Endothelial cell of umbilical vein (primary cell): ENCODE measurements around the gene VPS37D. TPM values are rescaled to one million over a fixed set of nuclear protein-coding genes. Genes with fewer than 3 reads are reported as not detected.

Experiments used
- BruUV-seq: library from RNA; stranded (reverse); fragments of 400-500 nt; replicated peaks from 2 replicates; lab custom pipeline; 2021; lab: Mats Ljungman, UMichigan
- CTCF ChIA-PET: fragments of 300-600, 350-600 bp; sonication (Branson Sonifier 250); formaldehyde crosslinking; loops from one replicate; lab custom pipeline; 2021; ENCODE audit warnings: antibody characterized with exemption, inconsistent platforms; lab: Charles Lee
- POLR2A ChIA-PET: fragments of 300-600, 350-600 bp; sonication (Branson Sonifier 250); formaldehyde crosslinking; loops from one replicate; lab custom pipeline; 2021; ENCODE audit warnings: antibody characterized with exemption, inconsistent platforms; lab: Charles Lee
- DNase-seq: peaks from one replicate; pipeline ENCODE4 v3.0.0-alpha.2; 2011; ENCODE audit warnings: low read depth, low spot score
- FAIRE-seq: peaks from 2 replicates; lab custom pipeline; 2011; peaks lifted over from hg19 to GRCh38; lab: Jason Lieb, UNC
- H2AFZ ChIP-seq: 2 replicates; pipeline ENCODE4 v1.6.0; 2012; ENCODE audit warnings: low read depth, low read length, control low read depth, inconsistent platforms
- H3K27ac ChIP-seq: 2 replicates; pipeline ENCODE4 v1.5.1; 2011; ENCODE audit warnings: low read depth, mild to moderate bottlenecking, control low read depth, low read length, moderate library complexity; ENCODE audit not compliant: insufficient read depth
- H3K27me3 ChIP-seq, 2 experiments: 2 replicates each; pipeline versions ENCODE4 v1.6.0 to v1.6.1; 2011; ENCODE audit warnings: low read length in 2 of 2, mixed read lengths in 1 of 2; ENCODE audit not compliant: control insufficient read depth in 2 of 2, insufficient read depth in 2 of 2
- H3K36me3 ChIP-seq, 2 experiments: 2 replicates in 1 of 2; 3 replicates in 1 of 2; pipeline ENCODE4 v1.5.1; 2011; ENCODE audit warnings: low read length in 2 of 2, mild to moderate bottlenecking in 1 of 2, moderate library complexity in 1 of 2; ENCODE audit not compliant: control insufficient read depth in 2 of 2, insufficient read depth in 2 of 2; ENCODE audit errors: extremely low read depth in 1 of 2
- H3K4me1 ChIP-seq: 3 replicates; pipeline ENCODE4 v1.5.1; 2011; ENCODE audit warnings: mild to moderate bottlenecking, low read length; ENCODE audit not compliant: control insufficient read depth, insufficient read depth; ENCODE audit errors: extremely low read depth
- H3K4me2 ChIP-seq: 2 replicates; pipeline ENCODE4 v1.6.1; 2011; ENCODE audit warnings: low read length, control low read depth, mixed read lengths; ENCODE audit not compliant: insufficient read depth
- H3K4me3 ChIP-seq, 3 experiments: fragments of 200-600 bp in 1 of 3; sonication (generic), shearing (Covaris generic) in 1 of 3; replicated peaks in 1 of 3; 2 replicates each; pipeline ENCODE4 v1.5.1; 2011 to 2016; ENCODE audit warnings: control low read depth in 3 of 3, low read length in 3 of 3, mild to moderate bottlenecking in 2 of 3, inconsistent platforms in 1 of 3, low read depth in 1 of 3, moderate library complexity in 1 of 3; ENCODE audit not compliant: insufficient read depth in 1 of 3
- H3K79me2 ChIP-seq: 2 replicates; pipeline ENCODE4 v1.6.0; 2012; ENCODE audit warnings: low read length, inconsistent platforms; ENCODE audit not compliant: control insufficient read depth, insufficient read depth
- H3K9ac ChIP-seq: replicated peaks from 2 replicates; pipeline ENCODE3; 2011; ENCODE audit warnings: low read length, control low read depth; ENCODE audit not compliant: insufficient read depth; ENCODE audit errors: extremely low read depth
- H3K9me1 ChIP-seq: replicated peaks from 3 replicates; pipeline ENCODE4 v1.6.0; 2011; ENCODE audit warnings: mild to moderate bottlenecking, low read length; ENCODE audit not compliant: control insufficient read depth, insufficient read depth; ENCODE audit errors: extremely low read depth
- H3K9me3 ChIP-seq: replicated peaks from 2 replicates; pipeline ENCODE4 v1.5.1; 2012; ENCODE audit warnings: low read length, inconsistent platforms; ENCODE audit not compliant: control insufficient read depth, insufficient read depth
- H4K20me1 ChIP-seq: replicated peaks from 2 replicates; pipeline ENCODE3; 2011; ENCODE audit warnings: mild to moderate bottlenecking, low read length; ENCODE audit not compliant: control insufficient read depth, insufficient read depth; ENCODE audit errors: extremely low read depth
- CTCF ChIP-seq, 2 donors: IDR thresholded peaks; 1 replicate in 1 of 2; 2 replicates in 1 of 2; pipeline ENCODE4 v1.5.1; 2011; ENCODE audit warnings: low read length in 2 of 2, mild to moderate bottlenecking in 2 of 2, moderate library complexity in 2 of 2, control low read depth in 1 of 2, inconsistent platforms in 1 of 2, low read depth in 1 of 2; ENCODE audit not compliant: insufficient read depth in 1 of 2; ENCODE audit errors: extremely low read depth in 1 of 2
- EZH2 ChIP-seq: IDR thresholded peaks from 2 replicates; pipeline ENCODE4 v1.6.1; 2012; ENCODE audit warnings: borderline replicate concordance, low read depth, mild to moderate bottlenecking, moderate library complexity, low read length, inconsistent platforms; ENCODE audit not compliant: severe bottlenecking
- FOS ChIP-seq: IDR thresholded peaks from 2 replicates; pipeline ENCODE4 v1.6.1; 2011; ENCODE audit warnings: mild to moderate bottlenecking, low read length, moderate library complexity, borderline replicate concordance; ENCODE audit not compliant: insufficient read depth
- GATA2 ChIP-seq: IDR thresholded peaks from 2 replicates; pipeline ENCODE4 v1.7.0; 2011; ENCODE audit warnings: low read depth, mild to moderate bottlenecking, moderate library complexity, mixed read lengths, low read length; ENCODE audit not compliant: insufficient read length, insufficient read depth
- JUN ChIP-seq: IDR thresholded peaks from 2 replicates; pipeline ENCODE4 v1.6.1; 2011; ENCODE audit warnings: borderline replicate concordance, low read depth; ENCODE audit not compliant: insufficient read length, insufficient read depth
- MAX ChIP-seq: IDR thresholded peaks from 2 replicates; pipeline ENCODE4 v1.6.1; 2011; ENCODE audit not compliant: insufficient read depth, insufficient read length
- MYC ChIP-seq: IDR thresholded peaks from one replicate; pipeline ENCODE4 v1.6.1; 2011; ENCODE audit warnings: mild to moderate bottlenecking, low read depth, low read length
- POLR2A ChIP-seq: IDR thresholded peaks from 2 replicates; pipeline ENCODE4 v1.6.1; 2012; ENCODE audit warnings: low read depth, mild to moderate bottlenecking, control low read depth, low read length
- POLR2AphosphoS5 ChIP-seq: IDR thresholded peaks from 2 replicates; pipeline ENCODE4 v1.6.1; 2012; ENCODE audit warnings: low read depth, mild to moderate bottlenecking, control low read depth, low read length, moderate library complexity; ENCODE audit not compliant: insufficient read depth
- dilution Hi-C: fragments of 300-500 bp; cut with MboI; formaldehyde crosslinking; loops from one replicate; pipeline ENCODE4 v1.15.0; 2019; ENCODE audit warnings: low sequenced_read_pairs; ENCODE audit not compliant: extremely low pct_ligation_motif_present
- intact Hi-C: fragments of 100-400 bp; cut with micrococcal nuclease; formaldehyde crosslinking; loops from one replicate; pipeline ENCODE4 v1.10.0; 2022
- polyA plus RNA-seq, 4 experiments: library from polyadenylated mRNA; depleted of rRNA in 3 of 4; stranded (reverse) in 3 of 4; unstranded in 1 of 4; fragments of >200 nt; gene quantifications; 2 replicates each; pipeline versions ENCODE4 v1.2.1 to v1.2.3, GENCODE V29; 2011 to 2012; ENCODE audit warnings: missing spikeins in 1 of 4
- total RNA-seq: library from RNA; stranded (reverse); gene quantifications from 2 replicates; pipeline ENCODE4 v1.2.3, GENCODE V29; 2021

Gene VPS37D
- total and polyA plus RNA-seq, 2 donors (not counting 3 experiments of a cell fraction or from before 2014, with no cell fraction given) = 2.0 to 2.1 TPM

- POLR2A ChIA-PET = no interaction called here
- H3K27ac ChIP-seq = no peak overlapping the region
Measured at GRCh38 chr7:73707045-73707631, 39.5 kb downstream of the VPS37D start.

More at GRCh38 chr7:73707045-73707631, 39.5 kb downstream of the VPS37D start:
- no peaks in the 10 kb centered on the region for H3K9me3 ChIP-seq
- BruUV-seq = no TSS peak
- DNase-seq (no peak), FAIRE-seq (peak; percentile 55)
- H3K4me3 ChIP-seq = no peak overlapping the region
- intact Hi-C loops (loop anchor here (1.0 kb wide), 1 partner anchor 11 kb away; no protein-coding TSS in a partner anchor), dilution Hi-C loops (no loop called here)
- H3K79me2 ChIP-seq = peaks cover 33% of the 10 kb centered on the region
- CTCF ChIA-PET = interaction anchor here (0.5 to 3.5 kb wide), 7 partner anchors 9 to 101 kb away, joined by 4 to 25 read pairs (median 5); partner anchors contain the start of gene STX1A
- H3K9me1 ChIP-seq = no peaks in the 10 kb centered on the region
- H3K36me3 ChIP-seq = peaks cover 0 to 2% of the 10 kb centered on the region in 2 experiments
- H3K4me2 ChIP-seq = no peak overlapping the region
- no peaks in the 10 kb centered on the region for H3K27me3 ChIP-seq
- H4K20me1 ChIP-seq = no peaks in the 10 kb centered on the region
- TF ChIP-seq FOS = no peak
- no peak for TF ChIP-seq POLR2AphosphoS5
- TF ChIP-seq MYC = no peak
- no peak for TF ChIP-seq POLR2A
- TF ChIP-seq CTCF (IDR thresholded peaks at IDR 0.05; ENCODE audit: extremely low read depth in 1 of 2, insufficient read depth in 1 of 2, low read depth in 1 of 2, low read length in 2 of 2) = no peak
- no peak for TF ChIP-seq MAX
- TF ChIP-seq GATA2 = no peak
- TF ChIP-seq EZH2 = no peak
- TF ChIP-seq JUN = no peak
- no peak overlapping the region for H2AFZ ChIP-seq
- no peak overlapping the region for H3K9ac ChIP-seq
- H3K4me1 ChIP-seq = peaks cover 9% of the 10 kb centered on the region
